GM10248 (cell line): Measurements from ENCODE around the gene CYSTM1.
A peak's percentile ranks its signal among the peaks of the same experiment; 100 is the strongest.

Source experiments
- CTCF ChIA-PET: fragments of 300-600 bp; sonication (Branson Sonifier 250); formaldehyde crosslinking; extraction: SDS; loops from one replicate; lab custom pipeline; 2021; ENCODE audit warnings: antibody characterized with exemption; lab: Yijun Ruan, JAX
- POLR2A ChIA-PET: fragments of 350-650 bp; sonication (Branson Sonifier 250); formaldehyde crosslinking; extraction: SDS; loops from one replicate; lab custom pipeline; 2020; ENCODE audit warnings: antibody characterized with exemption; lab: Yijun Ruan, JAX
- DNase-seq: peaks from one replicate; pipeline ENCODE4 v3.0.0; 2012; ENCODE audit errors: extremely low spot score
- CTCF ChIP-seq: IDR thresholded peaks from 2 replicates; pipeline ENCODE4 v1.5.1; 2012; ENCODE audit warnings: mild to moderate bottlenecking, low read depth; ENCODE audit errors: extremely low read depth, missing control alignments, control extremely low read depth

CYSTM1 gene

GRCh38 chr5:140141241-140141640 is 33.7 kb upstream of the CYSTM1 start:
- no peak for TF ChIP-seq CTCF
- POLR2A ChIA-PET, result no interaction called here
- DNase-seq, result no peak
- CTCF ChIA-PET, result interaction anchor here (0.8 to 7.2 kb wide), 10 partner anchors 7 to 115 kb away, joined by 3 to 137 read pairs (median 4); no protein-coding TSS in a partner anchor

DNA sequence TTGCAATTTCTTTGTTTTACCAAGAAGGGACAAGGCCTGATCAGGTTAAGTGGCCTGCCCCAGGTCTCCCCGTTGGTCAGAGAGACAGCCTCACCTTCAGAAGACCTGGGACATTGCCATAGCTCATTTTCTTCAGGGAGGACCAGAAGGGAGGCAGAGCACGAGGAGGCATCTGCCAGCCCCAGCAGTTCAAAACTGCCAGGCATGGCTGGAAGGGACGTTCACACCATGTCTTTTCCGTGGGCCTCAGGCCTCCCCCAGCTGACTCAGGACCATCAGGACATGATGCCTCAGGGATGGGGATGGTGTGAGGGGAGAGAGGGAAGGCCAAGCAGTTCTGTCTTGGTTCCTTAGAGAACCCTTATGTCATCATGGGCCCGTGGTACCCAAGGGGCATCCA is 32.7 kb upstream of the CYSTM1 start:
- ChIA-PET CTCF (interaction anchor here (1.0 to 7.2 kb wide), 14 partner anchors 8 to 355 kb away, joined by 3 to 137 read pairs (median 22); no protein-coding TSS in a partner anchor), POLR2A (no interaction called here)
- no peak for DNase-seq
- TF ChIP-seq CTCF, result no peak

DNA sequence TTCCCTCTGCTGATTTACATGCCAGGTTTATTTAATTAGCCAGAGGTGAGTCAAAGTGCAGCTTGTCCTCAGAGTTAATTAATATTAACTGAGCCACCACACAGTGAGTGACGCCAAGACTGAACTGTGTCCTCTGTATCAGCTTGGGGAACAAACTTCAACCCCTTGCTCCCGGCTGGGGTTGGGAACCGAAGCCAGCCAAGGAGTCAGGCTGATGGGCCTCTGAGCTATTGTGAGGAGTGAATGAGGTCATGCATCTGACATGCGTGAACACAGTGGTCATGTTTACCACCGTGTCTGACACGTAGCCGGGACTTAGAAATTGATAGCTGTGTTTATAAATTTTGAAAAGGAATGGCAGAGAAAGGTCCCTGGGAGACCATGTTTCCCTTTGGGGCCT is 32.1 kb upstream of the CYSTM1 start:
- TF ChIP-seq CTCF, result no peak
- no peak for DNase-seq
- CTCF ChIA-PET, result interaction anchor here (0.9 to 7.2 kb wide), 19 partner anchors 9 to 368 kb away, joined by 3 to 137 read pairs (median 17); no protein-coding TSS in a partner anchor
- POLR2A ChIA-PET, result no interaction called here

DNA sequence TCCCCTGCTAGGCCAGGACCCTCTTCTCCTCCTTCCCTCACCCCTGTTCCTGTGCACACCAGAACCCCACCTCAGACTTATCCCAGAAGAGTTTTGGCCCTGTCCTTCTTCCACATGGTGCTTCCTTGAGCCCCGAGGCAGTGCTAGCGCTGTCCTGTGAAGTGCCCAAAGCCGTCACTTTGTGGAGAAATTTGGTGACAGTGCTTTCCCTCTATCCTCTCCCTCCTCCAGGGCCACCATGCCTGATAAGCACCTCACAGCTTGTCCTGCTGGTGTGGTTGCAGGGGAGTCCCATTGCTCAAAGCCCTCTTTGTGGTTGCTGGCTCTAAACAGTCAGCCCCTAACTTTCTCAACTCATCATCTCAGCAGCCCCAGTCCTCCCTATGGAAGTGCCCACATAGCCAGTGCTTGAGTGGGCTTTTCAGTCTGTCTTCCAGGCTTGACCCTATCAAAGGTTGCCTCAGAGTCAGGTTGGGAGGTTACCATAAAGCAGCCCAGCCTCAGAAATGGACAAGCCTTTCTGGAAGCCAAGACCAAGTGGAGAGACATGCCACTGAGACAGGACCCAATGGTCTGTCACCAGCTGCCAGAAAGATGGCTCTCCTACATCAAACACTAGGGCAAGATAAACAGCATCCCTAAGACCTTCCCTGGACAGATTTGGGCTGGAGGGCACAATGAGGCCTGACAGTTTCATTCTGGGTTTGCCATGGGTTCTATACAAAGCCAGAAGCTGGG is 31.3 kb upstream of the CYSTM1 start:
- no peak for TF ChIP-seq CTCF
- no peak for DNase-seq
- POLR2A ChIA-PET, result no interaction called here
- CTCF ChIA-PET, result interaction anchor here (0.6 to 7.2 kb wide), 39 partner anchors 10 to 368 kb away, joined by 3 to 137 read pairs (median 8); partner anchors contain the start of genes CYSTM1, NRG2 and PURA

DNA sequence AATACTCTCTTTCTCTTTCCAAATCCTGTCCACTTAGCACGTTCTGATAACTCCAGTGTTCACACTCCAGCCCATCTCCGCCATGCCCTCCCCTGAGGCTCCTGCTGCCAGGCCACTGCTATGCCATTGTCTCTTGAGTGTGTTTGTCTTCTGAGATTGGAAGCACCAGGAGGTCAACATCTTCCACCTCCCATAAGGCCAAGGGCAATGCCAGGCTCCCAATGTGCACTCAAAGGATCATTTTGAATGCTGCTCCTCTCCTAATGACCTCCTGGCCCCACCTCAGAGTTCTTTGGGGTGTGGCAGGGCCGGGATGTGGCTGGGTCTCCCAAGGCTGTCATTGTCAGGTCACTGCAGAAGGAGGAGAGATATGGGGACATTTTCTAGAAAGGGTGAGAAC is 29.7 kb upstream of the CYSTM1 start:
- CTCF ChIA-PET, result interaction anchor here (0.6 to 7.2 kb wide), 38 partner anchors 11 to 370 kb away, joined by 3 to 137 read pairs (median 10); partner anchors contain the start of genes CYSTM1, NRG2 and PURA
- POLR2A ChIA-PET, result no interaction called here
- peak; percentile 4 for DNase-seq
- TF ChIP-seq CTCF, result no peak

- CTCF ChIA-PET, result interaction anchor here (0.6 to 7.2 kb wide), 37 partner anchors 12 to 371 kb away, joined by 3 to 137 read pairs (median 7); partner anchors contain the start of genes CYSTM1, NRG2 and PURA
- peak; percentile 64 for TF ChIP-seq CTCF
- DNase-seq, result peak; percentile 76
- POLR2A ChIA-PET, result interaction anchor here (0.5 kb wide), 1 partner anchor 33 kb away, joined by 3 read pairs; no protein-coding TSS in a partner anchor
These were observed 29.0 kb upstream of the CYSTM1 start for GRCh38 chr5:140145818-140146522.
